ENCODE data around the gene PER2. TPM values are rescaled to one million over a fixed set of nuclear protein-coding genes. Genes with fewer than 3 reads are reported as not detected.

The PER2 gene
- total and polyA plus RNA-seq, 2 of the 4 experiments (the other 2 are of a cell fraction) = 1.7 to 3.2 TPM

GRCh38 chr2:238247841-238248453 lies 40.5 kb downstream of the PER2 start:
- Histone ChIP-seq H2AK9ac (replicated peaks; ENCODE audit: low read depth, low read length, poor library complexity) (no peak overlapping the region), H2BK120ac (ENCODE audit: low read depth, low read length) (no peak overlapping the region), H3K27me3 (ENCODE audit: control insufficient read depth, insufficient read depth, low read length) (no peaks in the 10 kb centered on the region), H4K20me1 (ENCODE audit: insufficient read depth, low read length) (no peaks in the 10 kb centered on the region), H3K9ac (ENCODE audit: low read depth, low read length) (no peak overlapping the region), H3K27ac (ENCODE audit: insufficient read depth, low read length) (no peak overlapping the region), H2AFZ (replicated peaks; ENCODE audit: low read length, poor library complexity) (no peak overlapping the region), H3K9me3 (ENCODE audit: control insufficient read depth, insufficient read depth, low read length) (no peaks in the 10 kb centered on the region), H4K5ac (ENCODE audit: low read depth, low read length) (no peak overlapping the region), H2AK5ac (ENCODE audit: low read depth, low read length) (no peak overlapping the region), H4K8ac (ENCODE audit: low read depth in 2 of 2, low read length in 2 of 2) (no peak overlapping the region), H2BK20ac (ENCODE audit: low read depth, low read length) (no peak overlapping the region), H3K79me1 (ENCODE audit: low read depth in 1 of 2, low read length in 2 of 2) (no peaks in the 10 kb centered on the region), H3K4me3 (ENCODE audit: insufficient read depth, low read depth, low read length) (no peak overlapping the region), H3K9me1 (ENCODE audit: insufficient read depth, low read length) (no peaks in the 10 kb centered on the region), H3K4ac (ENCODE audit: low read depth, low read length) (no peak overlapping the region), H3K4me1 (ENCODE audit: control insufficient read depth, insufficient read depth, low read length) (no peaks in the 10 kb centered on the region), H3K18ac (ENCODE audit: low read depth, low read length) (no peak overlapping the region), H3K56ac (ENCODE audit: extremely low read depth, insufficient read depth, low read length) (no peak overlapping the region), H3K23ac (ENCODE audit: low read depth, low read length) (no peak overlapping the region), H3K14ac (replicated peaks; ENCODE audit: low read depth, low read length) (no peak overlapping the region), H2BK5ac (ENCODE audit: low read depth, low read length, poor library complexity, severe bottlenecking) (no peak overlapping the region), H2BK15ac (ENCODE audit: low read depth, low read length) (no peak overlapping the region), H3K36me3 (ENCODE audit: control insufficient read depth, insufficient read depth, low read length) (peaks cover 12% of the 10 kb centered on the region), H4K91ac (ENCODE audit: insufficient read depth, low read depth, low read length) (no peak overlapping the region), H3K4me2 (ENCODE audit: low read depth, low read length) (no peak overlapping the region)
- in situ Hi-C loops (cut with MboI; ENCODE audit: low sequenced_read_pairs) = no loop called here
- ChIA-PET POLR2A (ENCODE audit: unreplicated experiment) (no interaction called here), CTCF (no interaction called here)
- intact Hi-C loops (cut with micrococcal nuclease) = no loop called here
- no peak for ATAC-seq (ENCODE audit: low read depth)
- TF ChIP-seq BHLHE40 (IDR thresholded peaks at IDR 0.05; ENCODE audit: low read depth, low read length) = no peak
- no peak for TF ChIP-seq RFX5 (IDR thresholded peaks at IDR 0.05; ENCODE audit: low read depth, low read length)
- TF ChIP-seq USF2 (IDR thresholded peaks at IDR 0.05; ENCODE audit: low read depth, low read length) = no peak
- no peak for TF ChIP-seq CHD1 (IDR thresholded peaks at IDR 0.05; ENCODE audit: low read depth, low read length)
- no peak for TF ChIP-seq CTCF (conservative IDR thresholded peaks at IDR 0.05; ENCODE audit: low read depth, low read length)
- TF ChIP-seq FOS (IDR thresholded peaks at IDR 0.05; ENCODE audit: low read depth, low read length) = no peak
- no peak for TF ChIP-seq MAFK (IDR thresholded peaks at IDR 0.05; ENCODE audit: low read depth, low read length)
- TF ChIP-seq POLR2A (IDR thresholded peaks at IDR 0.05; ENCODE audit: low read depth, low read length) = no peak
- no peak for TF ChIP-seq CEBPB (IDR thresholded peaks at IDR 0.05; ENCODE audit: low read depth, low read length)
- no peak for TF ChIP-seq SMC3 (IDR thresholded peaks at IDR 0.05; ENCODE audit: low read depth, low read length)
- no peak for TF ChIP-seq RCOR1 (IDR thresholded peaks at IDR 0.05; ENCODE audit: insufficient replicate concordance, low read length)
- TF ChIP-seq NFE2L2 (IDR thresholded peaks at IDR 0.05; ENCODE audit: low read depth, low read length) = no peak
- no TSS peak for BruUV-seq (replicated peaks)
- 79% methylated on average over 4 of the region's 10 CpGs; no CpG with 5 or more reads in 1 of the 2 experiments for WGBS, 2 experiments (ENCODE audit: extremely low coverage in 2 of 2, insufficient read length in 1 of 2)
- dilution Hi-C loops (cut with HindIII; ENCODE audit: low sequenced_read_pairs, unreplicated experiment) = no loop called here
- DNase-seq = no peak

Data from IMR-90 (cell line).